ENCODE measurements around the gene ATP2B2. TPM values are rescaled to one million over a fixed set of nuclear protein-coding genes. Genes with fewer than 3 reads are reported as not detected.

Gene ATP2B2
- total RNA-seq, 1 donor from 2014 or later, result not detected

- Histone ChIP-seq H3K9ac (no peak overlapping the region), H3K27ac (no peak overlapping the region), H3K27me3 (no peaks in the 10 kb centered on the region), H3K9me3 (ENCODE audit: low read depth) (no peaks in the 10 kb centered on the region), H4K20me1 (ENCODE audit: low read depth) (no peaks in the 10 kb centered on the region), H3K79me2 (ENCODE audit: low read depth) (no peaks in the 10 kb centered on the region), H2AFZ (replicated peaks) (no peak overlapping the region), H3F3A (ENCODE audit: low read depth) (no peaks in the 10 kb centered on the region), H3K4me3 (no peak overlapping the region), H3K36me3 (no peaks in the 10 kb centered on the region), H3K4me1 (peaks cover 6% of the 10 kb centered on the region), H3K4me2 (no peak overlapping the region)
- Mint-ChIP-seq H3K27ac (no peak overlapping the region), H3K9me3 (no peaks in the 10 kb centered on the region), H3K4me1 (peaks cover 19% of the 10 kb centered on the region), H3K4me3 (no peak overlapping the region), H3K36me3 (no peaks in the 10 kb centered on the region), H3K27me3 (ENCODE audit: insufficient read depth, low read depth) (peaks cover 10% of the 10 kb centered on the region)
- no peak for DNase-seq (ENCODE audit: low spot score)
- no peak for TF ChIP-seq EZH2 (IDR thresholded peaks at IDR 0.05)
- TF ChIP-seq EZH2phosphoT487 (IDR thresholded peaks at IDR 0.05), result no peak
- no peak for TF ChIP-seq CTCF (IDR thresholded peaks at IDR 0.05)
These were observed 12.8 kb downstream of the ATP2B2 start for GRCh38 chr3:10492364-10493201.

DNA sequence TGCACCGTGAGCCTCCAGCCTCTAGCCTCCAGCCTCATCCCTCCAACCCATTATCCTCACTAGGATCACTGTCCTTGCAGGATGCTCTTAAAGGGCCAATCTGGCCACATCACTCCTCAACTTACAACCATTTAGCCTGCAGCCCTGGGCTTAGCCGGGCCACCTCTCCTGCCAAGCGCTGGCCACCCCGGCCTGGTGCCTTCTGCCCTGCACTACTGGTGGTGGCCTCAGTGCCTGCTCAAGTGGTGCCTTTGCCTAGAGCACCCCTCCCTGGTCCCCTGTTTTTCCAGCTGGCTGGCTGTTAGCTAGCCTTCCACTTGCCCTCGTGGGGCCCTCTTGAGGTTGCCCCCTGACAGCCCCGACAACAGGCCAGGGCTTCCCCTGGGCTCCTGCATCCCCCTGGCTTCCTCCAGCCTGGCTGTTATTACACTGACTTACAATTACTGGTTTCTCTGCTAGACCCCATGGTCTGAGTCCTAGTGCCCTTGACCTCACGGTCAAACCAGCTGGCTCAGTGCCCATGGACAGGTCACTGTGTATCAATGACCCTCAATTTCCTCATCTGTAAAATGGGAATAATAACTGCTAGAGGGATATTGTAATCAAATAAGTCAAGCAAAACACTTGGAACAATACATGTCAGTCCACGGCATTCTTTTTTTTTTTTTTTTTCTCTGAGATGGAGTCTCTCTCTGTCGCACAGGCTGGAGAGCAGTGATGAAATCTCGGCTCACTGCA, 15.5 kb downstream of the ATP2B2 start:
- no peaks in the 10 kb centered on the region for H3K36me3 ChIP-seq
- no peak overlapping the region for H2AFZ ChIP-seq (replicated peaks)
- peak overlapping the region; percentile 38 for H3K27ac Mint-ChIP-seq
- H3K9me3 ChIP-seq (ENCODE audit: low read depth), result no peaks in the 10 kb centered on the region
- no peak overlapping the region for H3K4me3 Mint-ChIP-seq
- no peak overlapping the region for H3K27ac ChIP-seq
- H3K9me3 Mint-ChIP-seq, result no peaks in the 10 kb centered on the region
- no peaks in the 10 kb centered on the region for H3F3A ChIP-seq (ENCODE audit: low read depth)
- no peak for DNase-seq (ENCODE audit: low spot score)
- no peak overlapping the region for H3K4me2 ChIP-seq
- peaks cover 6% of the 10 kb centered on the region for H3K4me1 ChIP-seq
- no peaks in the 10 kb centered on the region for H3K27me3 ChIP-seq
- no peak overlapping the region for H3K4me3 ChIP-seq
- peaks cover 14% of the 10 kb centered on the region for H3K27me3 Mint-ChIP-seq (ENCODE audit: insufficient read depth, low read depth)
- H3K9ac ChIP-seq, result no peak overlapping the region
- H3K79me2 ChIP-seq (ENCODE audit: low read depth), result no peaks in the 10 kb centered on the region
- H3K4me1 Mint-ChIP-seq, result peaks cover 22% of the 10 kb centered on the region
- TF ChIP-seq EZH2 (IDR thresholded peaks at IDR 0.05) (no peak), EZH2phosphoT487 (IDR thresholded peaks at IDR 0.05) (no peak), CTCF (IDR thresholded peaks at IDR 0.05) (no peak)
- no peaks in the 10 kb centered on the region for H3K36me3 Mint-ChIP-seq
- H4K20me1 ChIP-seq (ENCODE audit: low read depth), result no peaks in the 10 kb centered on the region

GRCh38 chr3:10487988-10488633, 17.3 kb downstream of the ATP2B2 start:
- Histone ChIP-seq H3K27ac (no peak overlapping the region), H3K4me2 (no peak overlapping the region), H3K36me3 (no peaks in the 10 kb centered on the region), H3K27me3 (no peaks in the 10 kb centered on the region), H2AFZ (replicated peaks) (no peak overlapping the region), H4K20me1 (ENCODE audit: low read depth) (no peaks in the 10 kb centered on the region), H3K9me3 (ENCODE audit: low read depth) (no peaks in the 10 kb centered on the region), H3K4me3 (no peak overlapping the region), H3K79me2 (ENCODE audit: low read depth) (no peaks in the 10 kb centered on the region), H3K9ac (no peak overlapping the region), H3F3A (ENCODE audit: low read depth) (no peaks in the 10 kb centered on the region), H3K4me1 (peaks cover 6% of the 10 kb centered on the region)
- DNase-seq (ENCODE audit: low spot score), result no peak
- H3K4me1 Mint-ChIP-seq, result peaks cover 17% of the 10 kb centered on the region
- no peak overlapping the region for H3K27ac Mint-ChIP-seq
- H3K9me3 Mint-ChIP-seq, result no peaks in the 10 kb centered on the region
- H3K36me3 Mint-ChIP-seq, result no peaks in the 10 kb centered on the region
- H3K27me3 Mint-ChIP-seq (ENCODE audit: insufficient read depth, low read depth), result peaks cover 17% of the 10 kb centered on the region
- TF ChIP-seq EZH2phosphoT487 (IDR thresholded peaks at IDR 0.05) (no peak), CTCF (IDR thresholded peaks at IDR 0.05) (no peak), EZH2 (IDR thresholded peaks at IDR 0.05) (no peak)
- no peak overlapping the region for H3K4me3 Mint-ChIP-seq
